Chondrocyte (in vitro differentiated cells): ENCODE results near the gene KAT8. TPM values are rescaled to one million over a fixed set of nuclear protein-coding genes. Genes with fewer than 3 reads are reported as not detected.

ENCODE experiments used
- DNase-seq: peaks from one replicate; pipeline ENCODE4 v3.0.0; 2021; ENCODE audit warnings: mixed read lengths, low spot score
- H3K27ac Mint-ChIP-seq: one replicate; pipeline ENCODE4 v1.8.0; 2021; ENCODE audit warnings: mild to moderate bottlenecking, moderate library complexity, mixed read lengths; ENCODE audit not compliant: unreplicated experiment
- H3K27me3 Mint-ChIP-seq: 2 replicates; pipeline ENCODE4 v1.8.0; 2021; ENCODE audit warnings: low read depth, mixed read lengths
- H3K36me3 Mint-ChIP-seq: 2 replicates; pipeline ENCODE4 v1.8.0; 2021; ENCODE audit warnings: low read depth, mixed read lengths
- H3K4me1 Mint-ChIP-seq: 2 replicates; pipeline ENCODE4 v1.8.0; 2021; ENCODE audit warnings: low read depth, mild to moderate bottlenecking, mixed read lengths
- H3K4me3 Mint-ChIP-seq: one replicate; pipeline ENCODE4 v1.8.0; 2021; ENCODE audit warnings: mild to moderate bottlenecking, moderate library complexity, mixed read lengths; ENCODE audit not compliant: unreplicated experiment
- H3K9me3 Mint-ChIP-seq: 2 replicates; pipeline ENCODE4 v1.8.0; 2021; ENCODE audit warnings: low read depth, mixed read lengths
- CTCF ChIP-seq: fragments of 200-600 bp; sonication (generic); IDR thresholded peaks from 2 replicates; pipeline ENCODE4 v1.5.0; 2021; ENCODE audit warnings: antibody characterized with exemption, mild to moderate bottlenecking, moderate library complexity
- total RNA-seq: library from RNA; stranded (reverse); gene quantifications from 3 replicates; pipeline ENCODE4 v1.2.1, GENCODE V29; 2021

The KAT8 gene
- total RNA-seq, 1 donor from 2014 or later, result 34.7 TPM

- Mint-ChIP-seq H3K4me3 (no peak overlapping the region), H3K27ac (no peak overlapping the region), H3K27me3 (no peaks in the 10 kb centered on the region), H3K36me3 (peaks cover 14% of the 10 kb centered on the region), H3K9me3 (no peaks in the 10 kb centered on the region), H3K4me1 (peaks cover 22% of the 10 kb centered on the region)
- DNase-seq, result no peak
- no peak for TF ChIP-seq CTCF
Measured at GRCh38 chr16:31078597-31079341, 38.7 kb upstream of the KAT8 start.

GRCh38 chr16:31079342-31079944 lies 38.0 kb upstream of the KAT8 start:
- no peak for TF ChIP-seq CTCF
- no peak for DNase-seq
- no peak overlapping the region for H3K4me3 Mint-ChIP-seq
- no peaks in the 10 kb centered on the region for H3K9me3 Mint-ChIP-seq
- no peaks in the 10 kb centered on the region for H3K27me3 Mint-ChIP-seq
- peaks cover 14% of the 10 kb centered on the region for H3K36me3 Mint-ChIP-seq
- H3K27ac Mint-ChIP-seq, result no peak overlapping the region
- H3K4me1 Mint-ChIP-seq, result peaks cover 22% of the 10 kb centered on the region

- DNase-seq, result peak; percentile 94
- peaks cover 14% of the 10 kb centered on the region for H3K36me3 Mint-ChIP-seq
- H3K4me3 Mint-ChIP-seq, result no peak overlapping the region
- no peaks in the 10 kb centered on the region for H3K9me3 Mint-ChIP-seq
- TF ChIP-seq CTCF, result no peak
- H3K27me3 Mint-ChIP-seq, result no peaks in the 10 kb centered on the region
- H3K27ac Mint-ChIP-seq, result no peak overlapping the region
- peaks cover 15% of the 10 kb centered on the region for H3K4me1 Mint-ChIP-seq
Measured at GRCh38 chr16:31080035-31080629, 37.3 kb upstream of the KAT8 start.

- Mint-ChIP-seq H3K4me1 (peaks cover 8% of the 10 kb centered on the region), H3K27me3 (no peaks in the 10 kb centered on the region), H3K36me3 (peaks cover 14% of the 10 kb centered on the region), H3K27ac (no peak overlapping the region), H3K4me3 (no peak overlapping the region), H3K9me3 (no peaks in the 10 kb centered on the region)
- TF ChIP-seq CTCF, result no peak
- DNase-seq, result no peak
Measured at GRCh38 chr16:31080756-31081419, 36.6 kb upstream of the KAT8 start.
